Measurements from ENCODE around the gene CSF3R.

DNA sequence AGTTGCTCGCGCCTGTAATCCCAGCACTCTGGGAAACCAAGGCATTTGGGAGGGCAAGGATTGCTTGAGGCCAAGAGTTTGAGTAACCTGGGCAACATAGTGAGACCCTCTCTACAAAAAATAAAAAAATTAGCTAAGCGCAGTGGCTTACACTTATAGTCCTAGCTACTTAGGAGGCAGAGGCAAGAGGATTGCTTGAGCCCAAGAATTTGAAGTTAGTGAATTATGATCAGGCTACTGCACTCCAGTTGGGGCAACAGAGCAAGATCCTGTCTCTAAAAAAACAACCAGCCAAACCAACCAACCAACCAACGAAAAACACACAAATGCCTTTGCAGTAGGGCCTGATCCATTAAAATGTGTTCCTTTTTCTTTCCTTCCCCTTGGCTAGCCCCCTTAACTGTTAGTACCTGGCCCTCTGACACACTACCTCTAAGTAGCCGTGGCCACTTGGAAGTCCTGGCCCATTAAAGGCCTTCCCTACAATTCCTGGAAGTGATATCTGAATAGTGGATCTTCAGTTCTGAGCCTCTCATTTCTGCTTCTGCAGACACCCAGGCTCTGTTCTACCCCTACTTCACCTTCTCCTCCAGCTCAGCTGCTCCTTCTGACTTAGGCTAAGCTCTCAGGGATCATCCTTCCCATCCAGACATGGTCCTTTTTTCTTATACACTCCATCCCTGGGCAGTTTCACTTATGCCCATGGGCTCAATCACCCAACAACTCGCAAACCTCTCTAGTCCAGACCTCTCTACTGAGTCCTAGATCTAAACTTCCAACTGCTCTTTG, 28.9 kb downstream of the CSF3R start:
- TF ChIP-seq EZH2phosphoT487 (IDR thresholded peaks at IDR 0.05; ENCODE audit: insufficient read depth, low read depth): no peak
- TF ChIP-seq EZH2 (IDR thresholded peaks at IDR 0.05; ENCODE audit: insufficient read depth, poor library complexity, severe bottlenecking): no peak
